Spleen (tissue), 11 donors: Measurements from ENCODE around the gene THRSP. TPM values are rescaled to one million over a fixed set of nuclear protein-coding genes. Genes with fewer than 3 reads are reported as not detected.
A peak's percentile ranks its signal among the peaks of the same experiment; 100 is the strongest.
"Not testable (repeated sequence)": the region's sequence is repeated elsewhere in the genome, so short reads cannot be mapped to it uniquely, and the experiment has no call there.

Source experiments
- DNase-seq: peaks from one replicate; pipeline ENCODE4 v3.0.0-alpha.2; 2020
- H3K27ac ChIP-seq, 8 donors: fragments of 200-600 bp; sonication (generic) in 7 of 8; 1 replicate in 4 of 8; 2 replicates in 4 of 8; pipeline versions ENCODE4 v1.5.0 to v1.8.0; 2016 to 2021; ENCODE audit warnings: inconsistent platforms in 4 of 8, mild to moderate bottlenecking in 4 of 8, moderate library complexity in 1 of 8
- H3K27me3 ChIP-seq, 7 donors: fragments of 200-600 bp; sonication (generic) in 6 of 7; replicated peaks in 1 of 7; 1 replicate in 4 of 7; 2 replicates in 3 of 7; pipeline versions ENCODE4 v1.5.0 to v1.8.0; 2016 to 2021; ENCODE audit warnings: inconsistent platforms in 3 of 7, mild to moderate bottlenecking in 1 of 7
- H3K36me3 ChIP-seq, 6 donors: fragments of 200-600 bp; sonication (generic) in 5 of 6; 1 replicate in 4 of 6; 2 replicates in 2 of 6; pipeline versions ENCODE4 v1.5.0 to v1.8.0; 2016 to 2021; ENCODE audit warnings: inconsistent platforms in 2 of 6
- H3K4me1 ChIP-seq, 6 donors: fragments of 200-600 bp; sonication (generic) in 5 of 6; 1 replicate in 3 of 6; 2 replicates in 3 of 6; pipeline versions ENCODE4 v1.5.0 to v1.8.0; 2016 to 2021; ENCODE audit warnings: inconsistent platforms in 3 of 6
- H3K4me3 ChIP-seq, 8 donors: fragments of 200-600 bp; sonication (generic) in 7 of 8; 1 replicate in 4 of 8; 2 replicates in 4 of 8; pipeline versions ENCODE4 v1.5.0 to v1.8.0; 2016 to 2021; ENCODE audit warnings: inconsistent platforms in 4 of 8, mild to moderate bottlenecking in 4 of 8, moderate library complexity in 2 of 8
- H3K9me3 ChIP-seq, 8 donors: fragments of 200-600 bp; sonication (generic) in 7 of 8; 1 replicate in 4 of 8; 2 replicates in 4 of 8; pipeline versions ENCODE4 v1.5.0 to v1.8.0; 2016 to 2021; ENCODE audit warnings: inconsistent platforms in 4 of 8
- POLR2A ChIP-seq, 3 donors: fragments of 450-650 bp; IDR thresholded peaks; one replicate each; pipeline ENCODE4 v1.5.1; 2017; ENCODE audit warnings: antibody characterized with exemption in 3 of 3, mild to moderate bottlenecking in 1 of 3
- POLR2AphosphoS5 ChIP-seq, 3 donors: sonication (generic); formaldehyde crosslinking; IDR thresholded peaks; one replicate each; pipeline ENCODE4 v1.5.1; 2017; ENCODE audit warnings: antibody characterized with exemption in 3 of 3
- WGBS, 5 donors: extraction: QIAGEN DNeasy Blood & Tissue Kit in 3 of 5; methylation state at CpG; one replicate each; pipeline versions ENCODE4 v1.1.5 to v1.1.7; 2013 to 2018; 5-methylcytosine and 5-hydroxymethylcytosine counted together
- intact Hi-C: fragments of 100-400 bp; cut with DNase I; formaldehyde crosslinking; loops from one replicate; pipeline ENCODE4 v1.15.0; 2023; ENCODE audit warnings: low total_unique reads
- polyA plus RNA-seq, 3 donors: library from polyadenylated mRNA; stranded (reverse); fragments of 200-250 nt; gene quantifications; one replicate each; pipeline ENCODE4 v1.2.1, GENCODE V29; 2013
- total RNA-seq, 7 donors: library from RNA; depleted of rRNA in 3 of 7; stranded (reverse); fragments of >200 nt in 3 of 7; fragmentation: NEBNext Ultra II Directional in 4 of 7; extraction: Animal tissue kit (Norgen Biotek cat#: 25700) in 4 of 7; gene quantifications; one replicate each; pipeline versions ENCODE4 v1.1.0 to v1.2.1, GENCODE V29; 2016 to 2021
- TF ChIP-seq, protein P1 (sequence below), 11 experiments: fragments of 200-600 bp in 7 of 11; fragments of 450-650 bp in 4 of 11; sonication (generic) in 4 of 11; IDR thresholded peaks in 8 of 11; conservative IDR thresholded peaks in 3 of 11; 1 replicate in 7 of 11; 2 replicates in 4 of 11; pipeline versions ENCODE4 v1.4.0 to v1.8.0; 2016 to 2021; ENCODE audit warnings: antibody characterized with exemption in 11 of 11, inconsistent platforms in 4 of 11, mild to moderate bottlenecking in 1 of 11
- donor health status: healthy with polysubstance abuse.
- donor health status: DM: no; HTN: no; CAD: no; lungs with moderate emphysema.
- donor health status: DM: no; HTN: no; CAD: no.
- donor health status: Bipolar disorder and iron deficiency.
- donor health status: healthy.
- donor health status: DM: no; HTN: no; CAD: no.
- donor health status: DM: yes; HTN: yes; CAD: no.

The THRSP gene
- total and polyA plus RNA-seq, 10 donors, result 0.13 to 0.29 TPM; not detected in 8

DNA sequence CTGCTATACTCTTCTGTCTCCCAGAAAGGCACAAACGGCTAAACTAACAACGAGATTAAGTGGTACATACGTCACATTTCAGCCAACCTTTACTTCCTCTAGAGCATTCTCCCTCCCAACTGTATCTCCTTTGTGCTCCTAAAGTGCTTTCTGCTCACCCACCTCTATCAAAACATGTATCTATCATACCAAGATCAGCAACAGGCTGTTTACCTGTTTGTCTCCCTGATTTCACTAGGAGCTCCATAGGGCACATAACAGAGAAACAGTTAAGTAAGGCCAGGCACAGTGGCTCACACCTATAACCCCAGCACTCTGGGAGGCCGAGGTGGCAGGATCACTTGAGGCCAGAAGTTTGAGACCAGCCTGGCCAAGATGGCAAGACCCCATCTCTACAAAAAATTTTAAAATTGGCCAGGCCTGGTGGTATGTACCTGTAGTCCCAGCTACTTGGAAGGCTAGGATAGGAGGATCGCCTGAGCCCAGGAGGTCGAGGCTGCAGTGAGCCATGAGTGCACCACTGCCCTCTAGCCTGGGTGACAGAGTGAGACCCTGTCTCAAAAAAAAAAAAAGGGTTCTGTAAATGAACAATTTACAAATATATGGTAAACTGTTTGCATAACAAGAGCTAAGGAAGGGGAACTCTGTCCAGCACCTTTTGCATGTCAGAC, 13.2 kb downstream of the THRSP start:
- Histone ChIP-seq H3K4me1 (peaks cover 20 to 73% (median 47%) of the 10 kb centered on the region in 6 donors), H3K36me3 (peaks cover 0 to 22% (median 7%) of the 10 kb centered on the region in 6 donors), H3K4me3 (peak overlapping the region in 1 of 8 donors; percentile 21), H3K9me3 (no peaks in the 10 kb centered on the region), H3K27me3 (no peaks in the 10 kb centered on the region), H3K27ac (no peak overlapping the region)
- intact Hi-C loops, result no loop called here
- TF ChIP-seq, protein P1, sequence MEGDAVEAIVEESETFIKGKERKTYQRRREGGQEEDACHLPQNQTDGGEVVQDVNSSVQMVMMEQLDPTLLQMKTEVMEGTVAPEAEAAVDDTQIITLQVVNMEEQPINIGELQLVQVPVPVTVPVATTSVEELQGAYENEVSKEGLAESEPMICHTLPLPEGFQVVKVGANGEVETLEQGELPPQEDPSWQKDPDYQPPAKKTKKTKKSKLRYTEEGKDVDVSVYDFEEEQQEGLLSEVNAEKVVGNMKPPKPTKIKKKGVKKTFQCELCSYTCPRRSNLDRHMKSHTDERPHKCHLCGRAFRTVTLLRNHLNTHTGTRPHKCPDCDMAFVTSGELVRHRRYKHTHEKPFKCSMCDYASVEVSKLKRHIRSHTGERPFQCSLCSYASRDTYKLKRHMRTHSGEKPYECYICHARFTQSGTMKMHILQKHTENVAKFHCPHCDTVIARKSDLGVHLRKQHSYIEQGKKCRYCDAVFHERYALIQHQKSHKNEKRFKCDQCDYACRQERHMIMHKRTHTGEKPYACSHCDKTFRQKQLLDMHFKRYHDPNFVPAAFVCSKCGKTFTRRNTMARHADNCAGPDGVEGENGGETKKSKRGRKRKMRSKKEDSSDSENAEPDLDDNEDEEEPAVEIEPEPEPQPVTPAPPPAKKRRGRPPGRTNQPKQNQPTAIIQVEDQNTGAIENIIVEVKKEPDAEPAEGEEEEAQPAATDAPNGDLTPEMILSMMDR (IDR thresholded peaks at IDR 0.05 in 8 of 11, conservative IDR thresholded peaks at IDR 0.05 in 3 of 11), result no peak
- TF ChIP-seq POLR2AphosphoS5 (IDR thresholded peaks at IDR 0.05) (no peak), POLR2A (IDR thresholded peaks at IDR 0.05) (no peak)
- 67 to 84% (median 73%) methylated on average over 6 of the region's 6 CpGs for WGBS, 5 donors
- no peak for DNase-seq

DNA sequence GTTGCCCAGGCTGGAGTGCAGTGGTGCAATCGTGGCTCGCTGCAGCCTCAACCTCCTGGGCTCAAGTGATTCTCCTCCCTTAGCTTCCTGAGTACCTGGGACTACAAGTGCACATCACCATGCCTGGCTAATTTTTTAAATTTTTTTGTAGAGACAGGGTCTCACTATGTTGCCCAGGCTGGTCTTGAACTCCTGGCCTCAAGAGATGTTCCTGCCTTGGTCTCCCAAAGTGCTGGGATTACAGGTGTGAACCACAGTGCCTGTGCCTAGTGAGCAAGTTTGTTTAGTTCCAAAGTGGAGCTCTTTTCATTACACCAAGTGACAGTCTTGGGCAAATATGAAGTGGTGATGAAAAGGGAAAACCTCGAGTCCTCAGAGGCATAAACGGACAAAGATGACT, 13.9 kb downstream of the THRSP start:
- Histone ChIP-seq H3K4me3 (peak overlapping the region in 2 of 8 donors; percentile 85 to 89), H3K4me1 (peaks cover 20 to 71% (median 47%) of the 10 kb centered on the region in 6 donors), H3K36me3 (peaks cover 0 to 15% (median under 1%) of the 10 kb centered on the region in 6 donors)
- intact Hi-C loops, H3K27me3 ChIP-seq, H3K9me3 ChIP-seq, H3K27ac ChIP-seq, DNase-seq: not testable (repeated sequence)
- 63 to 85% (median 83%) methylated on average over 4 of the region's 4 CpGs for WGBS, 5 donors

DNA sequence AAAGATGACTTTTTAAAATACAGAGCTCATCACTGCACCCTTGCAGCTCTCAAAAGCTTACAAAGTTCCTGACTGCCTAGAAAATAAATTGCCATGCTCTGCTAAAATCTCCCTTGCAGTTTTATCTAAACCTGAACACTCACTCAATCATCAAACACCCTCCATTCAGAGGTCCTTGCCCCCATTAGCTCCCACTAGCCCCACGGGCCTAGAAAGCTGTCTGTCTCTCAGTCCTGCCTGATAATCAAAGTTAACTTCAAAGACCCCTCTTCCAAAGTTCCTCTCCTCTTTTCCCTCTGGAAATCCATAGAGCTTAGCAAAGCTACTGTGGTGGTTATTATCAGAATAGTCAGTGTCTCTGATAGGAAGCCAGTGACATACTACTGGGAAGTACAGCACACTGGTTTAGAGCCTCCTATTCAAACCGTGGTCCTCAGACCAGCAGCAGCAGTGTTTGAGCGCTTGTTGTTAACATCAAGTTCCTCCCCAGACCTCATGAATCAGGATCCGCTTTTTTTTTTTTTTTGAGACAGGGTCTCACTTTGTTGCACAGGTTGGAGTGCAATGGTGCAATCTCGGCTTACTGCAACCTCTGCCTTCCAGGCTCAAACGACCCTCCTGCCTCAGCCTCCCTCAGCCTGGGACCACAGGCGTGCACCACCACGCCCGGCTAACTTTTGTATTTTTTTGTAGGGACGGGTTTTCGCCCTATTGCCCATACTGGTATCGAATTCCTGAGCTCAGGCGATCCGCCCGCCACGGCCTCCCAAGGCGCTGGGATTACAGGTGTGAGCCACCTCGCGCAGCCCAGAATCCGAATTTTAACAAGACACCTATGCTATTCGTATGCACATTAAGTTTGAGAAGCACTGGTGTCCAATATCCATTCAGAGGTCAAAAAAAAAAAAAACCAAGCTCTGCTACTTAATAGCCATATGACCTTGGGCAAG, 14.8 kb downstream of the THRSP start:
- Histone ChIP-seq H3K36me3 (peaks cover 0 to 8% (median 0%) of the 10 kb centered on the region in 6 donors), H3K27me3 (no peaks in the 10 kb centered on the region), H3K4me3 (peak overlapping the region; percentile 67 to 98 (median 86)), H3K4me1 (peaks cover 20 to 62% (median 47%) of the 10 kb centered on the region in 6 donors), H3K27ac (peak overlapping the region in 5 of 8 donors; percentile 85 to 90 (median 87)), H3K9me3 (no peaks in the 10 kb centered on the region)
- intact Hi-C loops, result no loop called here
- no peak for TF ChIP-seq POLR2A (IDR thresholded peaks at IDR 0.05)
- no peak for TF ChIP-seq POLR2AphosphoS5 (IDR thresholded peaks at IDR 0.05)
- WGBS, 5 donors, result 18 to 38% (median 32%) methylated on average over 21 of the region's 21 CpGs
- DNase-seq, result no peak

DNA sequence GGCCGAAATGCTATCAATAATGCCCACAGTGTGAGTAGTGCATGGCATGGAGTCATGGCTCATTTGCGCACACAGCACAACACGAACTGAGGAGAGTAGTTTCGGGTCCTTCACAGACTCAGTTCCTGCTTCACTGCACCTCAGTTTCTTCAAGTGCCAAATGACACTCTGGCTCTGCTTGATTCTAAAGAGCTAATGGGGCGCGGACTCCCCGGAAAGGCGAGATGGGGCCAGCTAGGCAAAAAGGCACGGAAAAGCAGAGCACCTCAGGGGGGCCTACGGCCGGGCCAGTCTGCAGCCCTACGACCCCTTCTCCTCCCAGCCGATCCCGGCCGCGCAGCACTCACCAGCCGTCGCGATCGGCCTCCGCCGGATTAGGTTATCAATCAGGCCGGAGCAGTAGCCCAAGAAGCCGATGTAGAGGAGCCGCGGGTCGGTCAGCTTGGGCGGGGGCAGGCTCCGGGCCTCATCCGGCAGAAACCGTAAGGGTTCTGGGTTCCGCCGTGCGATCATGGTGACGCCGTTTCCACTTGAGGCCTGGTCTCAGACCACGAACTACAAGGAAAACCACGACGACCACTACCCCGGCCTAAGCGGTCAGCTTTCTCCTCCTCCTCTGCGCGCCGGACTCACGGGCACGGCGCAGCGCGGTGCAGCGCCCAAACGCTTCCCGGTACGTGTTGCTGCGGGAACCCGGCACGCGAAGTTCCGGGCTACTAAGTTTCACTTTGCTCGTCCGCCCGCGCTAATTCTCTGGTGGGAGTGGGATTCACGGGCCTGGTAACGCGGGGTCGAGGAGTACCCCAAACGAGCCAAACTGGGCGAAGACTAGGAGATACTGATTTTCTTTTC, 15.8 kb downstream of the THRSP start, which contains the start of gene NDUFC2:
Gene NDUFC2 (minus strand): TSS at position 631 of the 852 bp plus-strand sequence. CDS start 118 bp downstream, at position 513.
- 0% methylated on average over 36 to 68 of the region's 68 CpGs for WGBS, 5 donors
- Histone ChIP-seq H3K9me3 (no peaks in the 10 kb centered on the region), H3K36me3 (peaks cover 0 to 8% (median 0%) of the 10 kb centered on the region in 6 donors), H3K4me3 (peak within 1 kb of the TSS; percentile 67 to 98 (median 86)), H3K27me3 (no peaks in the 10 kb centered on the region), H3K4me1 (peaks cover 20 to 62% (median 47%) of the 10 kb centered on the region in 6 donors), H3K27ac (peak within 1 kb of the TSS; percentile 23 to 90 (median 86))
- peak; percentile 94 for DNase-seq
- TF ChIP-seq POLR2AphosphoS5 (IDR thresholded peaks at IDR 0.05) (peak; percentile 90 to 94 (median 92)), POLR2A (IDR thresholded peaks at IDR 0.05) (no peak)
- TF ChIP-seq, protein P1 (IDR thresholded peaks at IDR 0.05 in 8 of 11, conservative IDR thresholded peaks at IDR 0.05 in 3 of 11), result peak in 1 of 11 experiments; percentile 11
- intact Hi-C loops, result no loop called here
